ENCODE measurements around the gene THAP10. TPM values are rescaled to one million over a fixed set of nuclear protein-coding genes. Genes with fewer than 3 reads are reported as not detected.

THAP10 gene
- total RNA-seq, 1 experiment from 2014 or later = 2.5 TPM

GRCh38 chr15:70853318-70853972 is 38.8 kb downstream of the THAP10 start:
- Mint-ChIP-seq H3K27ac (peak overlapping the region in 1 of 3 experiments; percentile 30; a peak in 2 of 7 replicates), H3K9me3 (peaks cover 0 to 2% of the 10 kb centered on the region in 2 experiments; a peak in 1 of 5 replicates), H3K4me3 (peak overlapping the region; percentile 82 to 93), H3K4me1 (peaks cover 13 to 16% of the 10 kb centered on the region in 2 experiments), H3K36me3 (ENCODE audit: insufficient read depth in 1 of 3, low read depth in 3 of 3) (peaks cover 11 to 14% (median 12%) of the 10 kb centered on the region in 3 experiments), H3K27me3 (ENCODE audit: low read depth) (peaks cover 28% of the 10 kb centered on the region)
- no peaks in the 10 kb centered on the region for H3K79me1 ChIP-seq (ENCODE audit: insufficient read depth, low read depth, low read length, poor library complexity, severe bottlenecking)
- no peak overlapping the region for H2AK5ac ChIP-seq (ENCODE audit: insufficient read length, low read length)
- H2BK20ac ChIP-seq (ENCODE audit: low read depth, low read length, poor library complexity, severe bottlenecking) = no peak overlapping the region
- no peak overlapping the region for H4K5ac ChIP-seq (ENCODE audit: insufficient read length, low read depth, low read length)
- H2BK15ac ChIP-seq (ENCODE audit: low read depth, low read length) = no peak overlapping the region
- H3K56ac ChIP-seq (ENCODE audit: insufficient read length, low read depth, low read length) = no peak overlapping the region
- peak; percentile 79 for DNase-seq
- no peaks in the 10 kb centered on the region for H3K27me3 ChIP-seq (ENCODE audit: insufficient read depth, low read length)
- WGBS (ENCODE audit: extremely low coverage, insufficient read length, low lambda C conversion rate) = no CpG with 5 or more reads among the region's 54 CpGs
- H4K91ac ChIP-seq (ENCODE audit: insufficient read length, low read depth, low read length) = no peak overlapping the region
- no peak for TF ChIP-seq CTCF (conservative IDR thresholded peaks at IDR 0.05)
- H3K4me1 ChIP-seq (ENCODE audit: insufficient read depth, low read length) = no peaks in the 10 kb centered on the region
- H4K20me1 ChIP-seq (ENCODE audit: control insufficient read depth, insufficient read depth, insufficient read length) = no peaks in the 10 kb centered on the region
- H2BK5ac ChIP-seq (ENCODE audit: insufficient read length, low read length) = no peak overlapping the region
- H3K14ac ChIP-seq (ENCODE audit: insufficient read depth, low read length) = peak overlapping the region; percentile 21; the same call in 1 of the 2 replicates
- no peak overlapping the region for H3K4ac ChIP-seq (ENCODE audit: low read depth, low read length)
- H3K18ac ChIP-seq (ENCODE audit: insufficient read length, low read depth, low read length) = no peak overlapping the region
- H3K23me2 ChIP-seq (ENCODE audit: insufficient read length, low read depth, low read length, poor library complexity, severe bottlenecking) = peaks cover 12% of the 10 kb centered on the region
- H2AFZ ChIP-seq (ENCODE audit: low read length) = no peak overlapping the region
- no peaks in the 10 kb centered on the region for H3K79me2 ChIP-seq (ENCODE audit: insufficient read depth, low read length)
- no peak overlapping the region for H3K27ac ChIP-seq (ENCODE audit: insufficient read length, low read depth, low read length)
- no peak overlapping the region for H3K23ac ChIP-seq (ENCODE audit: insufficient read length, low read depth, low read length)
- H3K9me3 ChIP-seq (ENCODE audit: control insufficient read depth, low read depth, low read length) = no peaks in the 10 kb centered on the region
- H3K9ac ChIP-seq (ENCODE audit: extremely low read depth, insufficient read length, low read length) = no peak overlapping the region
- peak overlapping the region; percentile 44 for H3K4me2 ChIP-seq (ENCODE audit: insufficient read depth, insufficient read length, low read length)
- no peak overlapping the region for H2BK120ac ChIP-seq (ENCODE audit: low read depth, low read length, poor library complexity, severe bottlenecking)
- no peak overlapping the region for H3T11ph ChIP-seq (ENCODE audit: low read length)
- H4K8ac ChIP-seq (replicated peaks; ENCODE audit: insufficient read length, low read depth, low read length) = no peak overlapping the region
- H2BK12ac ChIP-seq (ENCODE audit: insufficient read length, low read depth, low read length) = no peak overlapping the region

Data from H9 (cell line).